HCT116 (cell line): ENCODE data around the gene PAIP1.

Source experiments
- CBX3 ChIP-seq: IDR thresholded peaks from 2 replicates; pipeline ENCODE4 v1.6.1; 2012; ENCODE audit warnings: low read depth
- EZH2phosphoT487 ChIP-seq: fragments of 200-600 bp; IDR thresholded peaks from 2 replicates; pipeline ENCODE4 v1.6.1; 2018; ENCODE audit warnings: antibody characterized with exemption, borderline replicate concordance
- POLR2A ChIP-seq: IDR thresholded peaks from 2 replicates; pipeline ENCODE4 v1.7.0; 2011; ENCODE audit warnings: borderline replicate concordance; ENCODE audit not compliant: insufficient read depth, insufficient read length; ENCODE audit errors: extremely low read depth
- SIN3A ChIP-seq: IDR thresholded peaks from 2 replicates; pipeline ENCODE4 v1.6.1; 2012; ENCODE audit warnings: low read depth
- TCF7L2 ChIP-seq: IDR thresholded peaks from 2 replicates; pipeline ENCODE4 v1.7.0; 2011; ENCODE audit warnings: borderline replicate concordance, inconsistent platforms; ENCODE audit not compliant: insufficient read depth, insufficient read length; ENCODE audit errors: extremely low read depth
- TF ChIP-seq, protein P1 (sequence below), 3 experiments: fragments of 200-600 bp in 1 of 3; sonication (generic) in 1 of 3; IDR thresholded peaks in 2 of 3; conservative IDR thresholded peaks in 1 of 3; 2 replicates each; pipeline ENCODE4 v1.5.1; 2012 to 2017; ENCODE audit warnings: low read depth in 2 of 3, low read length in 2 of 3, antibody characterized with exemption in 1 of 3, borderline replicate concordance in 1 of 3, control low read depth in 1 of 3, mild to moderate bottlenecking in 1 of 3, mixed read lengths in 1 of 3, mixed run types in 1 of 3, moderate library complexity in 1 of 3; ENCODE audit not compliant: insufficient read depth in 1 of 3

DNA sequence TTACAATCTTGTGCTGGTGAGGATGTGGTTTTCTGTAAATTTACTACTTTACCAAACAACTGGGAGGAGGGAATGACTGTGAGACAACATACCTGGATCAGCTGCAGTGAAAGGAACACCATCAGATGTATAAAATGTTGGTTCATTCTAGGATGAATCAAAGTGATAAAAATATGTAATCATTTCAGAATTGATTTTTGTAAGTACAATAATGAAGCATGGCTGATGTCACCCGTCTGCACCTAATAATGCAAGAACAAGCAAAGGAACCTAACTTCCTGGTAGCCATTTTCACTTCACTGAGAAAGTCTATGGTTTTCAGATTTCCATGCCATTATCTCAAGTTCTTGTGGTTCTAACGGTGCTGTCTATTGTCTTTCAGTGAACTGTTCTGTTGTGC, 23.2 kb downstream of the PAIP1 start:
- TF ChIP-seq, protein P1, sequence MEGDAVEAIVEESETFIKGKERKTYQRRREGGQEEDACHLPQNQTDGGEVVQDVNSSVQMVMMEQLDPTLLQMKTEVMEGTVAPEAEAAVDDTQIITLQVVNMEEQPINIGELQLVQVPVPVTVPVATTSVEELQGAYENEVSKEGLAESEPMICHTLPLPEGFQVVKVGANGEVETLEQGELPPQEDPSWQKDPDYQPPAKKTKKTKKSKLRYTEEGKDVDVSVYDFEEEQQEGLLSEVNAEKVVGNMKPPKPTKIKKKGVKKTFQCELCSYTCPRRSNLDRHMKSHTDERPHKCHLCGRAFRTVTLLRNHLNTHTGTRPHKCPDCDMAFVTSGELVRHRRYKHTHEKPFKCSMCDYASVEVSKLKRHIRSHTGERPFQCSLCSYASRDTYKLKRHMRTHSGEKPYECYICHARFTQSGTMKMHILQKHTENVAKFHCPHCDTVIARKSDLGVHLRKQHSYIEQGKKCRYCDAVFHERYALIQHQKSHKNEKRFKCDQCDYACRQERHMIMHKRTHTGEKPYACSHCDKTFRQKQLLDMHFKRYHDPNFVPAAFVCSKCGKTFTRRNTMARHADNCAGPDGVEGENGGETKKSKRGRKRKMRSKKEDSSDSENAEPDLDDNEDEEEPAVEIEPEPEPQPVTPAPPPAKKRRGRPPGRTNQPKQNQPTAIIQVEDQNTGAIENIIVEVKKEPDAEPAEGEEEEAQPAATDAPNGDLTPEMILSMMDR (IDR thresholded peaks at IDR 0.05 in 2 of 3, conservative IDR thresholded peaks at IDR 0.05 in 1 of 3; ENCODE audit: borderline replicate concordance in 1 of 3, insufficient read depth in 1 of 3, low read depth in 2 of 3, low read length in 2 of 3): no peak
- TF ChIP-seq EZH2phosphoT487 (no peak), CBX3 (no peak), TCF7L2 (no peak), POLR2A (no peak), SIN3A (no peak)
